Vagina (tissue), 2 donors: ENCODE data around the gene CHST11. TPM values are rescaled to one million over a fixed set of nuclear protein-coding genes. Genes with fewer than 3 reads are reported as not detected.

Experiments
- DNase-seq, 2 donors: peaks; one replicate each; pipeline ENCODE4 v3.0.0-alpha.2; 2017; ENCODE audit errors: extremely low spot score in 2 of 2
- H3K27ac ChIP-seq: fragments of 200-600 bp; sonication (generic); one replicate; pipeline ENCODE4 v1.5.1; 2019
- H3K27me3 ChIP-seq: fragments of 200-600 bp; sonication (generic); one replicate; pipeline ENCODE4 v1.5.1; 2019
- H3K36me3 ChIP-seq, 2 donors: fragments of 200-600 bp; sonication (generic); one replicate each; pipeline ENCODE4 v1.5.1; 2017 to 2019
- H3K4me1 ChIP-seq: fragments of 200-600 bp; sonication (generic); one replicate; pipeline ENCODE4 v1.5.1; 2019
- H3K4me3 ChIP-seq, 2 donors: fragments of 200-600 bp; sonication (generic); 1 replicate in 1 of 2; 2 replicates in 1 of 2; pipeline ENCODE4 v1.5.1; 2016 to 2019
- H3K9me3 ChIP-seq: fragments of 200-600 bp; sonication (generic); one replicate; pipeline ENCODE4 v1.5.1; 2019
- POLR2A ChIP-seq, 2 donors: fragments of 450-650 bp; IDR thresholded peaks; one replicate each; pipeline ENCODE4 v1.6.1; 2017; ENCODE audit warnings: antibody characterized with exemption in 2 of 2, mild to moderate bottlenecking in 2 of 2, moderate library complexity in 2 of 2
- POLR2AphosphoS5 ChIP-seq, 2 donors: sonication (generic); formaldehyde crosslinking; IDR thresholded peaks; one replicate each; pipeline ENCODE4 v1.9.0; 2017; ENCODE audit warnings: antibody characterized with exemption in 2 of 2, mild to moderate bottlenecking in 2 of 2, low read depth in 1 of 2; ENCODE audit not compliant: insufficient read depth in 1 of 2
- intact Hi-C: fragments of 100-400 bp; cut with DNase I; formaldehyde crosslinking; loops from one replicate; pipeline ENCODE4 v1.15.1; 2023
- total RNA-seq: library from RNA; depleted of rRNA; stranded (reverse); fragments of >200 nt; gene quantifications from one replicate; pipeline ENCODE4 v1.2.3, GENCODE V29; 2016
- TF ChIP-seq, protein P1 (sequence below), 3 experiments: fragments of 450-650 bp in 2 of 3; fragments of 200-600 bp in 1 of 3; sonication (generic) in 1 of 3; IDR thresholded peaks; one replicate each; pipeline ENCODE4 v1.5.1; 2017 to 2019; ENCODE audit warnings: antibody characterized with exemption in 3 of 3, mild to moderate bottlenecking in 2 of 3, moderate library complexity in 2 of 3

CHST11 gene
- total RNA-seq, 1 donor from 2014 or later = 40.0 TPM

DNA sequence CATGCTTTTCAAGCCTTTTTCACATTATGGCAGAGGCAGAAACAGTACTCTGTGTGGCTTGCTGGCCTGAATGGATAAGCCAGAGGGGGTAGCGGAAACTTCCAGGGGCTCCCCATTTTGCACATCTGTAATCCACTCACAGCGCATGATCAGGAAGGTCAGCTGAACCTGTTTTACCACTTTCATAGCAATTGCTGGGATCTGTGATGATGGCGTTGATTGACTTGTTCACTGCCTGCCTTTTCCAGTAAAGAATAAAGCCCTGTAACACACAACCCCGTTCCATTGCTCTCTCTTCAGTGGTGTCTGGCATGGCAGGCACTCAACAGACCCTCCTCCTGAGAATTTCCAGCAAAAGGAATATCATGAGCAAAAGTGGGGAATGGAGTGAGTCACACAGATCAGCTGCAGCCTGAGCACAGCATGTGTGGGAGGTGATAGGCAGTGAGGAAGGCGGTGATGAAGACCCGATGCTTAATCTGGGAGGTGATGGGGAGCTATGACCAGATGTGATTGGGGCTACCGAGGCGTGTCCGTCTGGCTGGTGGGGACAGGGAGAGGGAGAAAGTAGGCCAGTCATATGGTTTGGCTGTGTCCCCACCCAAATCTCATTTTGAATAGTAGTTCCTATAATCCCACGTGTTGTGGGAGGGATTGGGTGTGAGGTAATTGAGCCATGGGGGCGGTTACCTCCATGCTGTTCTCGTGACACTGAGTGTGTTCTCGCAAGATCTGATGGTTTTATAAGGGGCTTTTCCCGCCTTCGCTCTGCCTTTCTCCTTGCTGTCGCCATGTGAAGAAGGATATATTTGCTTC is 44.7 kb upstream of the CHST11 start:
- TF ChIP-seq, protein P1, sequence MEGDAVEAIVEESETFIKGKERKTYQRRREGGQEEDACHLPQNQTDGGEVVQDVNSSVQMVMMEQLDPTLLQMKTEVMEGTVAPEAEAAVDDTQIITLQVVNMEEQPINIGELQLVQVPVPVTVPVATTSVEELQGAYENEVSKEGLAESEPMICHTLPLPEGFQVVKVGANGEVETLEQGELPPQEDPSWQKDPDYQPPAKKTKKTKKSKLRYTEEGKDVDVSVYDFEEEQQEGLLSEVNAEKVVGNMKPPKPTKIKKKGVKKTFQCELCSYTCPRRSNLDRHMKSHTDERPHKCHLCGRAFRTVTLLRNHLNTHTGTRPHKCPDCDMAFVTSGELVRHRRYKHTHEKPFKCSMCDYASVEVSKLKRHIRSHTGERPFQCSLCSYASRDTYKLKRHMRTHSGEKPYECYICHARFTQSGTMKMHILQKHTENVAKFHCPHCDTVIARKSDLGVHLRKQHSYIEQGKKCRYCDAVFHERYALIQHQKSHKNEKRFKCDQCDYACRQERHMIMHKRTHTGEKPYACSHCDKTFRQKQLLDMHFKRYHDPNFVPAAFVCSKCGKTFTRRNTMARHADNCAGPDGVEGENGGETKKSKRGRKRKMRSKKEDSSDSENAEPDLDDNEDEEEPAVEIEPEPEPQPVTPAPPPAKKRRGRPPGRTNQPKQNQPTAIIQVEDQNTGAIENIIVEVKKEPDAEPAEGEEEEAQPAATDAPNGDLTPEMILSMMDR (IDR thresholded peaks at IDR 0.05) = no peak
- TF ChIP-seq POLR2A (IDR thresholded peaks at IDR 0.05) = no peak
- intact Hi-C loops = no loop called here
- H3K4me3 ChIP-seq = no peak overlapping the region
- H3K27ac ChIP-seq = no peak overlapping the region
- H3K27me3 ChIP-seq = no peaks in the 10 kb centered on the region
- no peaks in the 10 kb centered on the region for H3K9me3 ChIP-seq
- H3K4me1 ChIP-seq = no peaks in the 10 kb centered on the region
- no peaks in the 10 kb centered on the region for H3K36me3 ChIP-seq
- DNase-seq = no peak

DNA sequence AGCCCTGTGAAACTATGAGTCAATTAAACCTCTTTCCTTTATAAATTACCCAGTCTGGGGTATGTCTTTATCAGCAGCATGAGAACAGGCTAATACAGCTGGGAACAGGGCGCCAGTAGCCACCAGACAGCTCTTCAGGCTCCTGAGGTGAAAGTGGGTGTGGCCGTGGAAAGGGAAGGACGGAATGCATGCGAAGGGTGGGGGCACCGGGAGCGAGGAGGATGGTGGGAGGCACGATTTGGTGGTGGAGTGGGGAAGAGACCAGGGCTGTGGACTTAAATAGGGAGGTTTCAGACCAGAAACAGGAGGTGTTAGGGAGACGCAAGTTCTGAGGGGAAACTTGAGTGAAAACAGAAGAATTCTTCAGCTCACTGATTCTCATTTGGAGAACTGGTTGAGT is 44.1 kb upstream of the CHST11 start:
- TF ChIP-seq, protein P1 (IDR thresholded peaks at IDR 0.05) = no peak
- no peak for TF ChIP-seq POLR2A (IDR thresholded peaks at IDR 0.05)
- TF ChIP-seq POLR2AphosphoS5 (IDR thresholded peaks at IDR 0.05; ENCODE audit: insufficient read depth in 1 of 2, low read depth in 1 of 2) = no peak
- intact Hi-C loops = no loop called here
- Histone ChIP-seq H3K4me1 (no peaks in the 10 kb centered on the region), H3K4me3 (no peak overlapping the region), H3K27ac (no peak overlapping the region), H3K36me3 (no peaks in the 10 kb centered on the region), H3K27me3 (no peaks in the 10 kb centered on the region), H3K9me3 (no peaks in the 10 kb centered on the region)
- no peak for DNase-seq

DNA sequence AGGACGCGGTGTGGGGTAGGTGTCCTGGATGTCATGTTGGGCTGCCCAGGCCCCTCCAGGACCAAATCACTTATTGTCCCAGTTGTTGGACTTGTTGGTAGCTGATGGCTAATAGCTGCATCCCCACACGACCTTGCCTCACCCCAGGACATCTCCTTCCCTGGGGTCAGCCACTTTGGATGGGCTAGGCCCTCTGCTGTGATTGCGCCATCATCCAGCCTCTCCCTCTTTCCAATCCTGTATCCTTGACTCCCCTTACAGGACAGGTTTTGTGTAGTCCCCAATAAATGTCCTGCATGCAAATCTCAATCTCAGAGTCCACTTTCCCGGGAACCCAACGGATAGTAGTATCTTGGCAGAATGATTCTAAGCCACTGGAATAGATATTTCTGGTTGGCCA is 43.4 kb upstream of the CHST11 start:
- H3K27me3 ChIP-seq = no peaks in the 10 kb centered on the region
- H3K4me3 ChIP-seq = no peak overlapping the region
- DNase-seq = no peak
- no peaks in the 10 kb centered on the region for H3K9me3 ChIP-seq
- intact Hi-C loops = no loop called here
- no peaks in the 10 kb centered on the region for H3K36me3 ChIP-seq
- H3K27ac ChIP-seq = no peak overlapping the region
- no peaks in the 10 kb centered on the region for H3K4me1 ChIP-seq
- no peak for TF ChIP-seq POLR2A (IDR thresholded peaks at IDR 0.05)
- TF ChIP-seq POLR2AphosphoS5 (IDR thresholded peaks at IDR 0.05; ENCODE audit: insufficient read depth in 1 of 2, low read depth in 1 of 2) = no peak

DNA sequence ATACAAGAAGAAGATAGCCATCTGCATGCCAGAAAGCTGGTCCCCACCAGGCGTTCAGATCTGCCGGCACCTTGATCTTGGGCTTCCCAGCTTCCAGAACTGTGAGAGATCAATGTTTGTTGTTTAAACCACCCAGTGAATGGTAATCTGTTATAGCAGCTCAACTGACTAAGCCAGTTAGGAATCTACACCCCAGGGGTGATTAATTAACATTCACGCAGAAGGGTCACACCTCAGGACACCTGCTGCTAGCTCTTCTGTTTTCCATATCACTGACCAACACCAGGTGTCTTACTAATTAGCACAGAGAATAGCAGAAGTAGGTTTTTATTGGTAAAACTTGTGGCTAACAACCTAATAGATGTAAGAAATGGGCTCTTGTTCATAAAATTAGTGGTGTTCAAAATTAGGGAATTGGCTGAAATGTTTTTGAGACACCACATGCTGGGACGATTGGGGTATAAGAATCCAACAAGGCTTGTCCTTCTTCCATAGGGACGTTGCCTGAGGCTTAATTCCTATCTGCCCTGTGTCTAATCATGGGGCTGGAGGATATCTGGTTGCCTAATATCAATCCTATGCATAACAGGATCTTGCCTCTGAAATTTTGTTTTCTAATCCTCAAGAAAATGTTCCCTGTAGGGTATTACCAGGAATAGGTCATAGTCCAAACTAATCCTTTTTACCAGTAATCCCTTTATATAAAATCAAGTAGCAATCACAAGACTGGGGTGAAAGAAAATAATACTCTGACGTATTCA is 42.0 kb upstream of the CHST11 start:
- Histone ChIP-seq H3K9me3 (no peaks in the 10 kb centered on the region), H3K4me3 (no peak overlapping the region), H3K27ac (no peak overlapping the region), H3K36me3 (no peaks in the 10 kb centered on the region), H3K4me1 (no peaks in the 10 kb centered on the region), H3K27me3 (no peaks in the 10 kb centered on the region)
- DNase-seq = no peak
- intact Hi-C loops = no loop called here
- TF ChIP-seq, protein P1 (IDR thresholded peaks at IDR 0.05) = no peak
- no peak for TF ChIP-seq POLR2A (IDR thresholded peaks at IDR 0.05)
- no peak for TF ChIP-seq POLR2AphosphoS5 (IDR thresholded peaks at IDR 0.05; ENCODE audit: insufficient read depth in 1 of 2, low read depth in 1 of 2)

DNA sequence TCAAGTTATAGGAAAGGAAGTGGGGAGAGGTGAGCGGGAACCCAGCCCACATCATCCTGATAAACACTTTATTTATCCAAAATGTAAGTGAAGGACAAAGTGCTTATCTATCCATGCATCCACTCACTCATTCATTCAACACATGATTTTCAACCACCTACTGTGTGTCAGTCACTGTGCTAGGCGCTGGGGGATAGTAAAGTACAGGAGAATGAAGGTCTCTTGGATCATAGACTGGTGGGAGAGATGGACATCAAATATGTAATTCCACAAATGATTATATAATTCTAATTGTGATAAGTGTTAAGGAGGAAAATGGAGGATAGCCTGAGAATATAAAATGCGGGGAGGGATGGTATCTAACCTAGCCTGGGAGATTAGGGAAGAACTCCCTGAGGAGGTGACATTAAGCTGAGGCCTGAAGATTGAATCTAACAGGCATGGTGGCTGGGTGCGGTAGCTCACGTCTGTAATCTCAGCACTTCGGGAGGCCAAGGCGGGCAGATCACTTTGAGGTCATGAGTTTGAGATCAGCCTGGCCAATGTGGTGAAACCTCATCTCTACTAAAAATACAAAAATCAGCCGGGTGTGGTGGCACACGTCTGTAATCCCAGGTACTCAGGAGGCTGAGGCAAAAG is 41.3 kb upstream of the CHST11 start:
- TF ChIP-seq, protein P1 (IDR thresholded peaks at IDR 0.05) = no peak
- TF ChIP-seq POLR2A (IDR thresholded peaks at IDR 0.05) (no peak), POLR2AphosphoS5 (IDR thresholded peaks at IDR 0.05; ENCODE audit: insufficient read depth in 1 of 2, low read depth in 1 of 2) (no peak)
- Histone ChIP-seq H3K27me3 (no peaks in the 10 kb centered on the region), H3K4me3 (no peak overlapping the region), H3K9me3 (no peaks in the 10 kb centered on the region), H3K36me3 (no peaks in the 10 kb centered on the region), H3K27ac (no peak overlapping the region), H3K4me1 (no peaks in the 10 kb centered on the region)
- intact Hi-C loops = no loop called here
- DNase-seq = no peak
